Endothelial cell of umbilical vein (primary cell): ENCODE results near the gene SYTL3. TPM values are rescaled to one million over a fixed set of nuclear protein-coding genes. Genes with fewer than 3 reads are reported as not detected.
A peak's percentile ranks its signal among the peaks of the same experiment; 100 is the strongest.

Experiments used
- BruUV-seq: library from RNA; stranded (reverse); fragments of 400-500 nt; replicated peaks from 2 replicates; lab custom pipeline; 2021; lab: Mats Ljungman, UMichigan
- CTCF ChIA-PET: fragments of 300-600, 350-600 bp; sonication (Branson Sonifier 250); formaldehyde crosslinking; loops from one replicate; lab custom pipeline; 2021; ENCODE audit warnings: antibody characterized with exemption, inconsistent platforms; lab: Charles Lee
- POLR2A ChIA-PET: fragments of 300-600, 350-600 bp; sonication (Branson Sonifier 250); formaldehyde crosslinking; loops from one replicate; lab custom pipeline; 2021; ENCODE audit warnings: antibody characterized with exemption, inconsistent platforms; lab: Charles Lee
- DNase-seq: peaks from one replicate; pipeline ENCODE4 v3.0.0-alpha.2; 2011; ENCODE audit warnings: low read depth, low spot score
- FAIRE-seq: peaks from 2 replicates; lab custom pipeline; 2011; peaks lifted over from hg19 to GRCh38; lab: Jason Lieb, UNC
- H2AFZ ChIP-seq: 2 replicates; pipeline ENCODE4 v1.6.0; 2012; ENCODE audit warnings: low read depth, low read length, control low read depth, inconsistent platforms
- H3K27ac ChIP-seq: 2 replicates; pipeline ENCODE4 v1.5.1; 2011; ENCODE audit warnings: low read depth, mild to moderate bottlenecking, control low read depth, low read length, moderate library complexity; ENCODE audit not compliant: insufficient read depth
- H3K27me3 ChIP-seq, 2 experiments: 2 replicates each; pipeline versions ENCODE4 v1.6.0 to v1.6.1; 2011; ENCODE audit warnings: low read length in 2 of 2, mixed read lengths in 1 of 2; ENCODE audit not compliant: control insufficient read depth in 2 of 2, insufficient read depth in 2 of 2
- H3K36me3 ChIP-seq, 2 experiments: 2 replicates in 1 of 2; 3 replicates in 1 of 2; pipeline ENCODE4 v1.5.1; 2011; ENCODE audit warnings: low read length in 2 of 2, mild to moderate bottlenecking in 1 of 2, moderate library complexity in 1 of 2; ENCODE audit not compliant: control insufficient read depth in 2 of 2, insufficient read depth in 2 of 2; ENCODE audit errors: extremely low read depth in 1 of 2
- H3K4me1 ChIP-seq: 3 replicates; pipeline ENCODE4 v1.5.1; 2011; ENCODE audit warnings: mild to moderate bottlenecking, low read length; ENCODE audit not compliant: control insufficient read depth, insufficient read depth; ENCODE audit errors: extremely low read depth
- H3K4me2 ChIP-seq: 2 replicates; pipeline ENCODE4 v1.6.1; 2011; ENCODE audit warnings: low read length, control low read depth, mixed read lengths; ENCODE audit not compliant: insufficient read depth
- H3K4me3 ChIP-seq, 3 experiments: fragments of 200-600 bp in 1 of 3; sonication (generic), shearing (Covaris generic) in 1 of 3; replicated peaks in 1 of 3; 2 replicates each; pipeline ENCODE4 v1.5.1; 2011 to 2016; ENCODE audit warnings: control low read depth in 3 of 3, low read length in 3 of 3, mild to moderate bottlenecking in 2 of 3, inconsistent platforms in 1 of 3, low read depth in 1 of 3, moderate library complexity in 1 of 3; ENCODE audit not compliant: insufficient read depth in 1 of 3
- H3K79me2 ChIP-seq: 2 replicates; pipeline ENCODE4 v1.6.0; 2012; ENCODE audit warnings: low read length, inconsistent platforms; ENCODE audit not compliant: control insufficient read depth, insufficient read depth
- H3K9ac ChIP-seq: replicated peaks from 2 replicates; pipeline ENCODE3; 2011; ENCODE audit warnings: low read length, control low read depth; ENCODE audit not compliant: insufficient read depth; ENCODE audit errors: extremely low read depth
- H3K9me1 ChIP-seq: replicated peaks from 3 replicates; pipeline ENCODE4 v1.6.0; 2011; ENCODE audit warnings: mild to moderate bottlenecking, low read length; ENCODE audit not compliant: control insufficient read depth, insufficient read depth; ENCODE audit errors: extremely low read depth
- H3K9me3 ChIP-seq: replicated peaks from 2 replicates; pipeline ENCODE4 v1.5.1; 2012; ENCODE audit warnings: low read length, inconsistent platforms; ENCODE audit not compliant: control insufficient read depth, insufficient read depth
- H4K20me1 ChIP-seq: replicated peaks from 2 replicates; pipeline ENCODE3; 2011; ENCODE audit warnings: mild to moderate bottlenecking, low read length; ENCODE audit not compliant: control insufficient read depth, insufficient read depth; ENCODE audit errors: extremely low read depth
- EZH2 ChIP-seq: IDR thresholded peaks from 2 replicates; pipeline ENCODE4 v1.6.1; 2012; ENCODE audit warnings: borderline replicate concordance, low read depth, mild to moderate bottlenecking, moderate library complexity, low read length, inconsistent platforms; ENCODE audit not compliant: severe bottlenecking
- FOS ChIP-seq: IDR thresholded peaks from 2 replicates; pipeline ENCODE4 v1.6.1; 2011; ENCODE audit warnings: mild to moderate bottlenecking, low read length, moderate library complexity, borderline replicate concordance; ENCODE audit not compliant: insufficient read depth
- GATA2 ChIP-seq: IDR thresholded peaks from 2 replicates; pipeline ENCODE4 v1.7.0; 2011; ENCODE audit warnings: low read depth, mild to moderate bottlenecking, moderate library complexity, mixed read lengths, low read length; ENCODE audit not compliant: insufficient read length, insufficient read depth
- JUN ChIP-seq: IDR thresholded peaks from 2 replicates; pipeline ENCODE4 v1.6.1; 2011; ENCODE audit warnings: borderline replicate concordance, low read depth; ENCODE audit not compliant: insufficient read length, insufficient read depth
- MYC ChIP-seq: IDR thresholded peaks from one replicate; pipeline ENCODE4 v1.6.1; 2011; ENCODE audit warnings: mild to moderate bottlenecking, low read depth, low read length
- POLR2A ChIP-seq: IDR thresholded peaks from 2 replicates; pipeline ENCODE4 v1.6.1; 2012; ENCODE audit warnings: low read depth, mild to moderate bottlenecking, control low read depth, low read length
- POLR2AphosphoS5 ChIP-seq: IDR thresholded peaks from 2 replicates; pipeline ENCODE4 v1.6.1; 2012; ENCODE audit warnings: low read depth, mild to moderate bottlenecking, control low read depth, low read length, moderate library complexity; ENCODE audit not compliant: insufficient read depth
- dilution Hi-C: fragments of 300-500 bp; cut with MboI; formaldehyde crosslinking; loops from one replicate; pipeline ENCODE4 v1.15.0; 2019; ENCODE audit warnings: low sequenced_read_pairs; ENCODE audit not compliant: extremely low pct_ligation_motif_present
- intact Hi-C: fragments of 100-400 bp; cut with micrococcal nuclease; formaldehyde crosslinking; loops from one replicate; pipeline ENCODE4 v1.10.0; 2022
- polyA plus RNA-seq, 4 experiments: library from polyadenylated mRNA; depleted of rRNA in 3 of 4; stranded (reverse) in 3 of 4; unstranded in 1 of 4; fragments of >200 nt; gene quantifications; 2 replicates each; pipeline versions ENCODE4 v1.2.1 to v1.2.3, GENCODE V29; 2011 to 2012; ENCODE audit warnings: missing spikeins in 1 of 4
- total RNA-seq: library from RNA; stranded (reverse); gene quantifications from 2 replicates; pipeline ENCODE4 v1.2.3, GENCODE V29; 2021
- TF ChIP-seq, protein P1 (sequence below): IDR thresholded peaks from 2 replicates; pipeline ENCODE4 v1.6.1; 2011; ENCODE audit not compliant: insufficient read depth, insufficient read length
- TF ChIP-seq, protein P2 (sequence below), 2 donors: IDR thresholded peaks; 1 replicate in 1 of 2; 2 replicates in 1 of 2; pipeline ENCODE4 v1.5.1; 2011; ENCODE audit warnings: low read length in 2 of 2, mild to moderate bottlenecking in 2 of 2, moderate library complexity in 2 of 2, control low read depth in 1 of 2, inconsistent platforms in 1 of 2, low read depth in 1 of 2; ENCODE audit not compliant: insufficient read depth in 1 of 2; ENCODE audit errors: extremely low read depth in 1 of 2

SYTL3 gene
- total and polyA plus RNA-seq, 2 donors (not counting 3 experiments of a cell fraction or from before 2014, with no cell fraction given), result 0.59 to 0.77 TPM

DNA sequence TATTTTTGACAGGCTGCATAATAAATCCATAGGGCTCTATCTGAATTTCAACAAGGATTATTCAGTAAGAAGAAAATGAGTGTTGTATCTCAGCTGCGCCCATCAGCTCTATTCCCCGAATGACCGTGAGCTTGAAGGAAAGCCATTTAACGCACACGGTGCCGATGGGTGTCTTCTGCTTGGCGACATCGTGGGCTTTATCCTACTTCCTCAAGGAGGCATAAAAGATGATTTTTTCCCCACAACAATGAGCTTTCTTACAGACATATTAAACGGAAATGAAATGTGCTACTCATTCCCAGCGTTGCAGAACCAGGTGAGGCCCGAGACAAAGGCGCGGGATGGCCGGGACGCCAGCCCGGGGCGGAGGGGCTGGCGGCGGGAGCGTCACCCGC lies 6.0 kb upstream of the SYTL3 start:
- POLR2A ChIA-PET, result no interaction called here
- Histone ChIP-seq H3K27me3 (no peaks in the 10 kb centered on the region), H2AFZ (no peak overlapping the region), H3K9me1 (no peaks in the 10 kb centered on the region), H3K27ac (peak overlapping the region; percentile 92), H3K9me3 (no peaks in the 10 kb centered on the region), H3K79me2 (peaks cover 49% of the 10 kb centered on the region), H4K20me1 (no peaks in the 10 kb centered on the region), H3K4me1 (peaks cover 28% of the 10 kb centered on the region), H3K9ac (peak overlapping the region; percentile 98), H3K4me3 (peak overlapping the region; percentile 74 to 92 (median 85)), H3K36me3 (no peaks in the 10 kb centered on the region), H3K4me2 (peak overlapping the region; percentile 95)
- dilution Hi-C loops, result no loop called here
- CTCF ChIA-PET, result interaction anchor here (1.0 to 2.8 kb wide), 8 partner anchors 17 to 466 kb away, joined by 3 to 20 read pairs (median 6); no protein-coding TSS in a partner anchor
- no peak for DNase-seq
- no peak for TF ChIP-seq POLR2AphosphoS5
- TF ChIP-seq, protein P1, sequence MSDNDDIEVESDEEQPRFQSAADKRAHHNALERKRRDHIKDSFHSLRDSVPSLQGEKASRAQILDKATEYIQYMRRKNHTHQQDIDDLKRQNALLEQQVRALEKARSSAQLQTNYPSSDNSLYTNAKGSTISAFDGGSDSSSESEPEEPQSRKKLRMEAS, result no peak
- TF ChIP-seq, protein P2, sequence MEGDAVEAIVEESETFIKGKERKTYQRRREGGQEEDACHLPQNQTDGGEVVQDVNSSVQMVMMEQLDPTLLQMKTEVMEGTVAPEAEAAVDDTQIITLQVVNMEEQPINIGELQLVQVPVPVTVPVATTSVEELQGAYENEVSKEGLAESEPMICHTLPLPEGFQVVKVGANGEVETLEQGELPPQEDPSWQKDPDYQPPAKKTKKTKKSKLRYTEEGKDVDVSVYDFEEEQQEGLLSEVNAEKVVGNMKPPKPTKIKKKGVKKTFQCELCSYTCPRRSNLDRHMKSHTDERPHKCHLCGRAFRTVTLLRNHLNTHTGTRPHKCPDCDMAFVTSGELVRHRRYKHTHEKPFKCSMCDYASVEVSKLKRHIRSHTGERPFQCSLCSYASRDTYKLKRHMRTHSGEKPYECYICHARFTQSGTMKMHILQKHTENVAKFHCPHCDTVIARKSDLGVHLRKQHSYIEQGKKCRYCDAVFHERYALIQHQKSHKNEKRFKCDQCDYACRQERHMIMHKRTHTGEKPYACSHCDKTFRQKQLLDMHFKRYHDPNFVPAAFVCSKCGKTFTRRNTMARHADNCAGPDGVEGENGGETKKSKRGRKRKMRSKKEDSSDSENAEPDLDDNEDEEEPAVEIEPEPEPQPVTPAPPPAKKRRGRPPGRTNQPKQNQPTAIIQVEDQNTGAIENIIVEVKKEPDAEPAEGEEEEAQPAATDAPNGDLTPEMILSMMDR (IDR thresholded peaks at IDR 0.05; ENCODE audit: extremely low read depth in 1 of 2, insufficient read depth in 1 of 2, low read depth in 1 of 2, low read length in 2 of 2), result no peak
- TF ChIP-seq GATA2, result no peak
- TF ChIP-seq POLR2A, result no peak
- TF ChIP-seq FOS, result no peak
- TF ChIP-seq EZH2, result no peak
- TF ChIP-seq MYC, result no peak
- no peak for TF ChIP-seq JUN
- no TSS peak for BruUV-seq
- peak; percentile 62 for FAIRE-seq
- intact Hi-C loops, result loop anchor here (1.0 to 5.0 kb wide), 3 partner anchors 12 to 87 kb away; no protein-coding TSS in a partner anchor
